Activated naive CD8-positive, alpha-beta T cell treated with anti-CD3 and anti-CD28 coated beads for 36 hours (primary cell): ENCODE measurements around the gene KIFC3. TPM values are rescaled to one million over a fixed set of nuclear protein-coding genes. Genes with fewer than 3 reads are reported as not detected.
"Not testable (repeated sequence)": the region's sequence is repeated elsewhere in the genome, so short reads cannot be mapped to it uniquely, and the experiment has no call there.

Source experiments
- DNase-seq: peaks from one replicate; pipeline ENCODE4 v3.0.0; 2021
- H3K27ac Mint-ChIP-seq: one replicate; pipeline ENCODE4 v1.8.0; 2022; ENCODE audit warnings: mild to moderate bottlenecking, moderate library complexity, mixed read lengths
- H3K27me3 Mint-ChIP-seq: one replicate; pipeline ENCODE4 v1.8.0; 2022; ENCODE audit warnings: mild to moderate bottlenecking, mixed read lengths
- H3K36me3 Mint-ChIP-seq: one replicate; pipeline ENCODE4 v1.8.0; 2021; ENCODE audit warnings: mild to moderate bottlenecking, mixed read lengths
- H3K4me1 Mint-ChIP-seq: one replicate; pipeline ENCODE4 v1.8.0; 2021; ENCODE audit warnings: mixed read lengths
- H3K4me3 Mint-ChIP-seq: one replicate; pipeline ENCODE4 v1.8.0; 2022; ENCODE audit warnings: mild to moderate bottlenecking, moderate library complexity, mixed read lengths
- H3K9me3 Mint-ChIP-seq: one replicate; pipeline ENCODE4 v1.8.0; 2022; ENCODE audit warnings: mixed read lengths
- total RNA-seq, 2 experiments: library from RNA; stranded (reverse); gene quantifications; one replicate each; pipeline ENCODE4 v1.2.3, GENCODE V29; 2021

KIFC3 gene
- total RNA-seq, 2 experiments from 2014 or later = 1.2 to 1.3 TPM

- Mint-ChIP-seq H3K4me3 (no peak overlapping the region), H3K9me3 (no peaks in the 10 kb centered on the region), H3K36me3 (no peaks in the 10 kb centered on the region), H3K27ac (no peak overlapping the region), H3K4me1 (peaks cover 25% of the 10 kb centered on the region), H3K27me3 (peaks cover 28% of the 10 kb centered on the region)
- no peak for DNase-seq
Measured at GRCh38 chr16:57801809-57802340, 416 bp downstream of the KIFC3 start.

DNA sequence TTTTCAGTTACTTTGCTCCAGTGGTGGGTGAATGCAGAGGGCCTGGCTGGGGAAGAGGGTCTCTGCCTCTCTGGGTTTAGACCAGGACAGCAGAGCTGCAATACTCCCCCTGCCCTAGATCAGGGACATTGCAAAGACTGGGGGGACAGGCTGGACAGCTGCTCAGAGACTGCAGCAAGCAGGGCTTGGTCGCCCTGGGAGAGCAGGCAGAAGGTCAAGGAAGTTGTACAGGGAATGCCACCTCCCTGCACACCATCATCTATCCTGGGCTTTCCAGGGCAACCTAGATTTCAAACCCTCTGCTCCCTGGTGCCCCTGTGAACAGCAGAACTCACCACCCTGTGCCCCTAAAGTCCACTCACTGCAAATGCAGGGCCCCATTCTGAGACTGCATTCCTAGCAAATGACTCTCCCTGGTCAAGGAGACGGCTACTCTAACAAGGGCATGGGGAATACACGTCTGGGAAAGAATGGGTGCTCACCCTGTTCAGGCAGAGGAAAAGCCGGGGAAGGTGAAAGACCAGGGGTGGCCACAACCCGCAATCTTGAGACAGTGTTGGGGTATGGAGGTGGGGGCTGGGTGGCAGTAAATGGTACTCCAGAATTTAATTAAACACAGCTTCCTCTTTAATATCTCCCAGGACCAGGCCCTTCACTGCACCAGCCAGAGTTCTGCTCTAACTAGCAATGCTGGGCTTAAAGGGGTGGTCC is 1.0 kb downstream of the KIFC3 start:
- no peak for DNase-seq
- Mint-ChIP-seq H3K36me3 (no peaks in the 10 kb centered on the region), H3K27me3 (peaks cover 26% of the 10 kb centered on the region), H3K4me3 (peak overlapping the region; percentile 20), H3K27ac (no peak overlapping the region), H3K4me1 (peaks cover 25% of the 10 kb centered on the region), H3K9me3 (no peaks in the 10 kb centered on the region)

DNA sequence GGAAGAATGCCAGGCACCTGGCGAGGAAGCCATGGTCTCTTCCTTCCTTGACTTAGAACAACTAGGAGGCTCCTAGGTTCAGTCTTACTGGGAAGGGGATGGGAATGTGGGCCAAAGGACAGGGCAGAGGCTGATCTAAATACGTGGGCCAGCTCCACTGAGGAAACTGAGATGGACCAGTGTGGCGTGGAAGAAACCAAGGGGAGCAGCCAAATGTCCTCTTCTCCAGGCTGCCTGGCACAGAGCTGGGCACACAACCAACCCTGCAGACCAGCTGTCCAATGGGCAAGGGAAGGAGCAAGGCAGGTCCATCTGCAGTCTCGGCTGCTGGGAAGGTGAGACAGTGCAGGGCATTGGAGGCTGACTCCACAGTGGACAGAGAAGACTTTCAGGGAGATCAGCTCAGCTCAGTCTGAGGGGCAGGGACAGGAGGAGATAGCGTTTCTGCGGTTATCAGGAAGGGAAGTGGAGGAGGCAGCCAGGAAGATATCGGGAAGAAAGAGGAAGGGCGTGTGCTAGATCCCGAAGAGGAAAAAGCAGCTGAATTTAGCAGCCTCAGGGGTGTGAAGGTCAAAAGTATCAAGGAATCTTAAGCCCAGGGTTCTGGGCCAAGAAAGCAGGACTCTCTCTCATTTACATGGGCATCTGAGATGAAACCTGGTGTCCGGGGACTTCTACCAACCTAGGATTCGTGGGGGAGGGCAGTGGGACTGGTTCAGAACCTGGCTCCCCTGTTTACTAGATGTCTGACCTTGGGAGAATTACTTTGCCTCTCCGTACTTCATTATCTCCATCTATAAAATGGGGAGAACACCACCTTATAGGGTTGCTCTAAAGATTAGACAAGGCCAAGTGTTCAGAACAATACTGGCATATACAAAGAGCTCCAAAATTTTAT is 1.8 kb downstream of the KIFC3 start:
- Mint-ChIP-seq H3K27me3 (peaks cover 18% of the 10 kb centered on the region), H3K36me3 (no peaks in the 10 kb centered on the region), H3K4me3 (no peak overlapping the region), H3K27ac (no peak overlapping the region), H3K9me3 (no peaks in the 10 kb centered on the region), H3K4me1 (peaks cover 25% of the 10 kb centered on the region)
- no peak for DNase-seq

- H3K36me3 Mint-ChIP-seq = no peaks in the 10 kb centered on the region
- H3K4me1 Mint-ChIP-seq = peaks cover 25% of the 10 kb centered on the region
- no peak for DNase-seq
- H3K9me3 Mint-ChIP-seq = no peaks in the 10 kb centered on the region
- H3K27ac Mint-ChIP-seq = no peak overlapping the region
- H3K4me3 Mint-ChIP-seq = no peak overlapping the region
- H3K27me3 Mint-ChIP-seq = peaks cover 16% of the 10 kb centered on the region
Measured at GRCh38 chr16:57799600-57800199, 2.6 kb downstream of the KIFC3 start.

- DNase-seq = no peak
- Mint-ChIP-seq H3K27me3 (peaks cover 16% of the 10 kb centered on the region), H3K27ac (no peak overlapping the region), H3K4me3 (no peak overlapping the region), H3K9me3 (no peaks in the 10 kb centered on the region), H3K36me3 (no peaks in the 10 kb centered on the region), H3K4me1 (peaks cover 25% of the 10 kb centered on the region)
Measured at GRCh38 chr16:57798953-57799599, 3.2 kb downstream of the KIFC3 start.

DNA sequence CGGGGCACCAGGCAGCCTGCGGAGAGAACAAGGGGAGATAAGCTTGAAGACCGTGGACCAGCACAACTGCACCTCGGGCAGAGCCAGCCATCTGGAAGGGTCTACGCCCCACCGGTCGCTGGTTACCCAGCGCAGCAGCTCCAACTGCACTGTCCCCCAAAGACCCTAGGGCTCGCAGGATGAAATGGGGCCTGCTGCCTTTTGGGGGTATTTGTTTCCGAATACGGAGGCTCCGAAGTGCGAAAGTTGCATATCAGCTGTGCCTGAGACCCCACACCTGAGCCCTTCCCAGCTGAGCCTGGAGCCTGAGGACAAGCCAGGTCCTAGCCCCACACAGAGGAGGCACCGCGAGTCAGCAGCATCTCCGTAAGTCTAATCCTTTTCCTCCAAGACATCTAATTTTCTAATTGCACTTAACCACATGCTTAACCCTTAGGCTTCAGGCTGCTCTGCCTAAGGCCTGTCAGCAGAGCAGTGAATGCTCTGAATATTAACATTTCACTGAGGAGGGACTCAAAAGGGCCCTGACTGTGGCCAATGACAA is 4.0 kb downstream of the KIFC3 start:
- Mint-ChIP-seq H3K4me3 (no peak overlapping the region), H3K4me1 (peaks cover 25% of the 10 kb centered on the region), H3K27ac (no peak overlapping the region), H3K36me3 (no peaks in the 10 kb centered on the region), H3K9me3 (no peaks in the 10 kb centered on the region), H3K27me3 (peaks cover 16% of the 10 kb centered on the region)
- DNase-seq = no peak

- no peak for DNase-seq
Measured at GRCh38 chr16:57797526-57798266, 4.6 kb downstream of the KIFC3 start.

GRCh38 chr16:57797216-57797525 is 5.1 kb downstream of the KIFC3 start:
- Mint-ChIP-seq H3K4me3 (no peak overlapping the region), H3K36me3 (no peaks in the 10 kb centered on the region), H3K27ac (no peak overlapping the region), H3K27me3 (peaks cover 8% of the 10 kb centered on the region), H3K9me3 (no peaks in the 10 kb centered on the region), H3K4me1 (peaks cover 19% of the 10 kb centered on the region)
- DNase-seq = no peak

More at GRCh38 chr16:57797526-57798266, 4.6 kb downstream of the KIFC3 start:
- no peaks in the 10 kb centered on the region for H3K9me3 Mint-ChIP-seq
- H3K27me3 Mint-ChIP-seq = peaks cover 11% of the 10 kb centered on the region
- H3K27ac Mint-ChIP-seq = no peak overlapping the region
- no peaks in the 10 kb centered on the region for H3K36me3 Mint-ChIP-seq
- no peak overlapping the region for H3K4me3 Mint-ChIP-seq
- peaks cover 22% of the 10 kb centered on the region for H3K4me1 Mint-ChIP-seq

GRCh38 chr16:57796014-57796413 is 6.3 kb downstream of the KIFC3 start:
- DNase-seq, H3K27ac Mint-ChIP-seq, H3K36me3 Mint-ChIP-seq, H3K4me3 Mint-ChIP-seq, H3K9me3 Mint-ChIP-seq, H3K27me3 Mint-ChIP-seq: not testable (repeated sequence)
- peaks cover 18% of the 10 kb centered on the region for H3K4me1 Mint-ChIP-seq

DNA sequence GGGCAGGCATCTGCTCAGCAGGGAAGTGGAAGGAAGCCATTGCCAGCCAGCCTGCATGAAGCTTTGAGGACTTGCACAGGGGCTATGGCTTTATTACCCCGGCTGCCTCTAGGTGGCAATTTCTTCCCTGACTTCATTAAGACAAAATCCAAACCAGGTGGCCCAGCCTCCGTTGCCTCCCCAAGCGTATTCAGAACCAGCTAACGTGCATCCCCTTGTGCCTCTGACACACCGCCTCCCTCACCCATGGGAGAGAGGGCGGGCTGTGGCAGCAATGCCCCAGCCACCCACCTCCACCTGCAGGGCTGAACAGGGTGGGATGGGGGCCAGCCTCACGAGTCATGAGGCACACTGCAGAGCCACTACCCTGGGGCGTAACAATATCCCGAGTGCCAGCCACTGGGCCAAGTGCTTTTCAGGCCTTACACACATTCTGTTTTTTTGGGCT is 6.8 kb downstream of the KIFC3 start:
- peak; percentile 15 for DNase-seq

DNA sequence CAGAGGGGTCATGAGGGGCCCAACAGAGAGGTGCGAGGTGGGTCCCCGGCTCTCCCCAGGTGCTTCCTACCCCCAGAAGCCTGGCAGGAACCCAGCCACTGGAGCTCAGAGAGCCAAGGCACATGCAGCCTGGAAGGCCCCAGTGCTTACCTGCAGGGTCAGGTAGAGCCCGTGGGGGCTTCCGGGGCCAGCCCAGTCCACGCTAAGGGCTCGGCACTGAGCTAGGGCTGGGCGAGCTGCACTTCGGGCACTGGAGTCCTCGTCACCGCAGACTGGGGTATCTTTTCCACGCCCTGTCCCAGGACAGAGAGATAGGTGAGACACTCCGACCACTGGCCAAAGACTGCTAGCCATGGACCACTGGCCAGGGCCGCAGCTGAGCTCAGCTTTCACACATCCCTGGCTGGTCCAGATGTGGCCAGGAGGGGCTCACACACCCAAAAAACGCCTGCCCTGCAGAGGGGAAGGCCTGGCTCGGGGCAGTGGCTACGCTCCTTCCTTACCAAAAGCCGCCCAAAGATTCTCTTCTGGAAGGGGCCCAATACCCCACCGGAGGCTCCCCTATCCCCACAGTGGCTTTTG is 7.4 kb downstream of the KIFC3 start:
- Mint-ChIP-seq H3K27ac (no peak overlapping the region), H3K4me1 (peaks cover 11% of the 10 kb centered on the region), H3K9me3 (no peaks in the 10 kb centered on the region), H3K4me3 (no peak overlapping the region), H3K36me3 (no peaks in the 10 kb centered on the region), H3K27me3 (no peaks in the 10 kb centered on the region)
- DNase-seq = no peak

More for the DNA sequence above, 6.8 kb downstream of the KIFC3 start:
- Mint-ChIP-seq H3K27ac (no peak overlapping the region), H3K27me3 (peaks cover 3% of the 10 kb centered on the region), H3K4me3 (no peak overlapping the region), H3K9me3 (no peaks in the 10 kb centered on the region), H3K36me3 (no peaks in the 10 kb centered on the region), H3K4me1 (peaks cover 15% of the 10 kb centered on the region)

DNA sequence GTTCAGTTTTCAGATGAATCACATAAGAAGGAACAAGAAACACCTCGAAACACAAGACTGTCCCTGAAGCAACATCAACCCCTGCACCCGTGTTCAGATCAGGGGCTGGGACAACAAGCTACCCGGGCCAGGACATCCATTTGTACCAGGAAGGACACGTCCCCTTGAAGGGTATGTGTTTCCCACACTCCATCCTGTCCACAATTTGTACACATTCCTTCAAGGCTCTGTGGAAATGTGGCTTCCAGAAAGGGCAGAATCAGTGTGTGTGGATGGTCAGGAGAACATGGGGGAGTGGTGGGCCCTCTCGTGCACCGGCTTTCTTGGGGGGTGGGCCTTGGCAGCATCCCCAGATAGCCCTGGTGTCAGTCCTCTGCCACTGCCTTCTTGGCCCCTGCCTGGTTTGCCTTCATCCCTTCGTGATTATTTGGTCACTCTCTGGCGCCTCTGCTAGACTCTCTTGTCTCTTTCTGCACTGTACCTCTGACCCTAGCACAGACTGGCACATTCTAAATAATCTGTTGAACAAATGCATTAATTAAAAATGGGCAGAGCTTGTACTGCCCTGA is 10.3 kb downstream of the KIFC3 start:
- no peaks in the 10 kb centered on the region for H3K9me3 Mint-ChIP-seq
- no peaks in the 10 kb centered on the region for H3K27me3 Mint-ChIP-seq
- no peak for DNase-seq
- H3K4me3 Mint-ChIP-seq = no peak overlapping the region
- no peaks in the 10 kb centered on the region for H3K4me1 Mint-ChIP-seq
- no peaks in the 10 kb centered on the region for H3K36me3 Mint-ChIP-seq
- H3K27ac Mint-ChIP-seq = no peak overlapping the region

GRCh38 chr16:57791195-57791892 is 10.9 kb downstream of the KIFC3 start:
- Mint-ChIP-seq H3K27ac (no peak overlapping the region), H3K36me3 (no peaks in the 10 kb centered on the region), H3K27me3 (no peaks in the 10 kb centered on the region), H3K4me3 (no peak overlapping the region), H3K4me1 (no peaks in the 10 kb centered on the region), H3K9me3 (no peaks in the 10 kb centered on the region)
- no peak for DNase-seq
